ENCODE results near the gene BACH1. TPM values are rescaled to one million over a fixed set of nuclear protein-coding genes. Genes with fewer than 3 reads are reported as not detected.

BACH1 gene
- total RNA-seq, 2 experiments from 2014 or later: 27.3 to 28.2 TPM

DNA sequence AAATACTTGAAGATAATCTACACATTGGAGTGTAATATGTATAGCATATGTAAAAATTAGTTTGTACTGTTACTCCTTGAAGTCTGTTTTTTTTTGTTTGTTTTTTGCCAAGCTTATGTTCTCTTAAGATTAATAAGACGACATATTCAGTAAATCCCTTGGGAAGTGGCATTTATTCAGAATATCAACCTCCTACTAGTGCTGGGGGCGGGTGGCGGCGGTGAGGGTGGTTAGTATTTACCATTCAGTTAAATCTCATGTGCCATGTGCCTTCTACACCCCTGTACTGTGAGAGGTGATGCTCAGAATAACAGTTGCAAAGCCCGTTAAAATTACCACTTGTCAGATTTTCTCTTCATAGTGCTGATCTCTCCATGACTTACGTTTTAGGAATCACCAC is 3.0 kb downstream of the BACH1 start:
- peak overlapping the region; percentile 33 for H3K4me3 Mint-ChIP-seq
- peaks cover 9% of the 10 kb centered on the region for H3K9me3 Mint-ChIP-seq
- CTCF ChIA-PET: interaction anchor here (1.1 to 1.3 kb wide), 2 partner anchors 11 to 16 kb away, joined by 3 read pairs; no protein-coding TSS in a partner anchor
- peaks cover 23% of the 10 kb centered on the region for H3K36me3 Mint-ChIP-seq (ENCODE audit: low read depth)
- POLR2A ChIA-PET: interaction anchor here (2.3 to 3.1 kb wide), 2 partner anchors 41 to 148 kb away, joined by 10 to 13 read pairs; no protein-coding TSS in a partner anchor
- H3K27me3 Mint-ChIP-seq: no peaks in the 10 kb centered on the region
- H3K4me1 Mint-ChIP-seq (ENCODE audit: low read depth): peaks cover 69% of the 10 kb centered on the region
- TF ChIP-seq, protein P1, sequence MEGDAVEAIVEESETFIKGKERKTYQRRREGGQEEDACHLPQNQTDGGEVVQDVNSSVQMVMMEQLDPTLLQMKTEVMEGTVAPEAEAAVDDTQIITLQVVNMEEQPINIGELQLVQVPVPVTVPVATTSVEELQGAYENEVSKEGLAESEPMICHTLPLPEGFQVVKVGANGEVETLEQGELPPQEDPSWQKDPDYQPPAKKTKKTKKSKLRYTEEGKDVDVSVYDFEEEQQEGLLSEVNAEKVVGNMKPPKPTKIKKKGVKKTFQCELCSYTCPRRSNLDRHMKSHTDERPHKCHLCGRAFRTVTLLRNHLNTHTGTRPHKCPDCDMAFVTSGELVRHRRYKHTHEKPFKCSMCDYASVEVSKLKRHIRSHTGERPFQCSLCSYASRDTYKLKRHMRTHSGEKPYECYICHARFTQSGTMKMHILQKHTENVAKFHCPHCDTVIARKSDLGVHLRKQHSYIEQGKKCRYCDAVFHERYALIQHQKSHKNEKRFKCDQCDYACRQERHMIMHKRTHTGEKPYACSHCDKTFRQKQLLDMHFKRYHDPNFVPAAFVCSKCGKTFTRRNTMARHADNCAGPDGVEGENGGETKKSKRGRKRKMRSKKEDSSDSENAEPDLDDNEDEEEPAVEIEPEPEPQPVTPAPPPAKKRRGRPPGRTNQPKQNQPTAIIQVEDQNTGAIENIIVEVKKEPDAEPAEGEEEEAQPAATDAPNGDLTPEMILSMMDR (IDR thresholded peaks at IDR 0.05): no peak
- peak overlapping the region; percentile 3 for H3K27ac Mint-ChIP-seq
- DNase-seq: no peak
- ATAC-seq: no peak
- intact Hi-C loops (cut with micrococcal nuclease): loop anchor here (2.0 to 5.0 kb wide), 3 partner anchors 41 to 223 kb away; no protein-coding TSS in a partner anchor

- TF ChIP-seq, protein P1 (IDR thresholded peaks at IDR 0.05): no peak
- peaks cover 69% of the 10 kb centered on the region for H3K4me1 Mint-ChIP-seq (ENCODE audit: low read depth)
- peak overlapping the region; percentile 15 for H3K4me3 Mint-ChIP-seq
- peaks cover 5% of the 10 kb centered on the region for H3K9me3 Mint-ChIP-seq
- CTCF ChIA-PET: interaction anchor here (0.8 to 1.8 kb wide), 4 partner anchors 12 to 188 kb away, joined by 3 to 5 read pairs (median 3); no protein-coding TSS in a partner anchor
- peak; percentile 4 for DNase-seq
- H3K36me3 Mint-ChIP-seq (ENCODE audit: low read depth): peaks cover 19% of the 10 kb centered on the region
- H3K27me3 Mint-ChIP-seq: no peaks in the 10 kb centered on the region
- POLR2A ChIA-PET: interaction anchor here (0.8 to 0.9 kb wide), 2 partner anchors 10 to 12 kb away, joined by 3 read pairs; no protein-coding TSS in a partner anchor
- peak overlapping the region; percentile 43 for H3K27ac Mint-ChIP-seq
- intact Hi-C loops (cut with micrococcal nuclease): loop anchor here (5.0 kb wide), 2 partner anchors 40 to 210 kb away; no protein-coding TSS in a partner anchor
- ATAC-seq: peak; percentile 2
These were observed 3.7 kb downstream of the BACH1 start for GRCh38 chr21:29302359-29302875.

GRCh38 chr21:29303288-29303687 is 4.6 kb downstream of the BACH1 start:
- DNase-seq (no peak), ATAC-seq (no peak)
- H3K4me3 Mint-ChIP-seq: no peak overlapping the region
- H3K36me3 Mint-ChIP-seq (ENCODE audit: low read depth): peaks cover 19% of the 10 kb centered on the region
- TF ChIP-seq, protein P1 (IDR thresholded peaks at IDR 0.05): no peak
- no peaks in the 10 kb centered on the region for H3K27me3 Mint-ChIP-seq
- ChIA-PET POLR2A (interaction anchor here (0.6 to 0.9 kb wide), 2 partner anchors 9 to 36 kb away, joined by 3 read pairs; no protein-coding TSS in a partner anchor), CTCF (interaction anchor here (0.8 to 1.8 kb wide), 5 partner anchors 11 to 188 kb away, joined by 3 to 5 read pairs (median 3); no protein-coding TSS in a partner anchor)
- peaks cover 68% of the 10 kb centered on the region for H3K4me1 Mint-ChIP-seq (ENCODE audit: low read depth)
- no peak overlapping the region for H3K27ac Mint-ChIP-seq
- no peaks in the 10 kb centered on the region for H3K9me3 Mint-ChIP-seq
- intact Hi-C loops (cut with micrococcal nuclease): loop anchor here (5.0 kb wide), 2 partner anchors 39 to 211 kb away; no protein-coding TSS in a partner anchor

DNA sequence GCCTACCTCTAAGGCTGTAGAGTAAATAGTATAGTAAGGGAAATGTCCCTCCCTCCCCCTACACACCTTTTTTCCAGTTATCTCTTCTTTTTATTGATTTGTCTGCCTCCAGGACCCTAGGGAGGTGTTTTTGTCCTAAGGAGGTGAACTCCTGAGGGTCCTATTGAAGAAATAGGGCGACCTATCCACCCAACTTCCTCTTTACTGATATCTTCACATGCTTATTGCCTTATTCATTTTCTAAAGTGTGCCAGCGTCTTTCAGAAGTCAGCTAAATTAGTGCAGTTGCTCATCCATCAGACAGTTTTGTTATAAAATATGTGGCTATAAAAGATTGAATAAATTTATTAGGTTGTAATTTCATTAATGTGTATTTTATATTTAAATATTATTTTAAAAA is 5.9 kb downstream of the BACH1 start:
- H3K27ac Mint-ChIP-seq: no peak overlapping the region
- peaks cover 1% of the 10 kb centered on the region for H3K9me3 Mint-ChIP-seq

More for the DNA sequence above, 5.9 kb downstream of the BACH1 start:
- Mint-ChIP-seq H3K4me3 (no peak overlapping the region), H3K36me3 (ENCODE audit: low read depth) (peaks cover 19% of the 10 kb centered on the region), H3K4me1 (ENCODE audit: low read depth) (peaks cover 73% of the 10 kb centered on the region), H3K27me3 (no peaks in the 10 kb centered on the region)
- intact Hi-C loops (cut with micrococcal nuclease): loop anchor here (5.0 kb wide), 2 partner anchors 38 to 212 kb away; no protein-coding TSS in a partner anchor
- TF ChIP-seq, protein P1 (IDR thresholded peaks at IDR 0.05): no peak
- POLR2A ChIA-PET: interaction anchor here (0.8 kb wide), 1 partner anchor 13 kb away, joined by 3 read pairs; no protein-coding TSS in a partner anchor
- no peak for ATAC-seq
- DNase-seq: no peak
- CTCF ChIA-PET: interaction anchor here (1.2 kb wide), 1 partner anchor 60 kb away, joined by 3 read pairs; no protein-coding TSS in a partner anchor
